A549 (cell line): Measurements from ENCODE around the gene P4HB. TPM values are rescaled to one million over a fixed set of nuclear protein-coding genes. Genes with fewer than 3 reads are reported as not detected.

Experiments
- ATAC-seq, 2 experiments: fragments of 200-7000 bp in 1 of 2; fragments of >200 bp in 1 of 2; cut with Nextera tagmentation in 1 of 2; cut with Tn5 transposase in 1 of 2; 3 replicates each; pipeline versions ENCODE4 v1.8.0 to v1.9.1; 2018 to 2020; ENCODE audit warnings: mild to moderate bottlenecking in 1 of 2, moderate library complexity in 1 of 2
- CTCF ChIA-PET: fragments of 300-600 bp; sonication (Branson Sonifier 250); formaldehyde crosslinking; extraction: SDS; loops from one replicate; lab custom pipeline; 2021; ENCODE audit warnings: antibody characterized with exemption, inconsistent platforms; lab: Yijun Ruan, JAX
- POLR2A ChIA-PET: fragments of 350-600 bp; formaldehyde crosslinking; extraction: SDS; loops from one replicate; lab custom pipeline; 2021; ENCODE audit warnings: antibody characterized with exemption, inconsistent platforms; lab: Yijun Ruan, JAX
- DNase-seq, 2 experiments: peaks; one replicate each; pipeline versions ENCODE4 v3.0.0 to v3.0.0-alpha.2; 2011 to 2016; ENCODE audit warnings: low read depth in 1 of 2, low spot score in 1 of 2
- FAIRE-seq: peaks from 2 replicates; lab custom pipeline; 2011; peaks lifted over from hg19 to GRCh38; lab: Jason Lieb, UNC
- H3K27ac ChIP-seq, 2 experiments: fragments of >200 bp; sonication (Bioruptor Twin); formaldehyde crosslinking; 3 replicates each; pipeline ENCODE4 v1.5.1; 2016 to 2017
- H3K4me1 ChIP-seq: fragments of >200 bp; sonication (Bioruptor Twin); formaldehyde crosslinking; 3 replicates; pipeline ENCODE4 v1.6.1; 2016
- H3K4me2 ChIP-seq: fragments of >200 bp; sonication (Bioruptor Twin); formaldehyde crosslinking; 3 replicates; pipeline ENCODE4 v1.6.1; 2016
- H3K4me3 ChIP-seq: fragments of >200 bp; sonication (Bioruptor Twin); formaldehyde crosslinking; 3 replicates; pipeline ENCODE4 v1.5.1; 2016
- H3K9me3 ChIP-seq: fragments of >200 bp; sonication (Bioruptor Twin); formaldehyde crosslinking; 3 replicates; pipeline ENCODE4 v1.6.1; 2016
- CHD4 ChIP-seq: fragments of 200-600 bp; sonication (generic); IDR thresholded peaks from 2 replicates; pipeline ENCODE4 v1.6.1; 2016; ENCODE audit warnings: antibody characterized with exemption, mild to moderate bottlenecking, borderline replicate concordance
- FOSL2 ChIP-seq, 2 experiments: fragments of 450-650 bp in 1 of 2; fragments of >200 bp in 1 of 2; sonication (Bioruptor Twin) in 1 of 2; formaldehyde crosslinking; IDR thresholded peaks; 2 replicates each; pipeline versions ENCODE4 v1.5.0 to v1.6.1; 2016 to 2020; ENCODE audit warnings: mild to moderate bottlenecking in 1 of 2, moderate library complexity in 1 of 2
- GATA3 ChIP-seq: IDR thresholded peaks from 2 replicates; pipeline ENCODE4 v1.6.1; 2012; ENCODE audit warnings: borderline replicate concordance
- HDAC2 ChIP-seq: fragments of 200-600 bp; sonication (generic); IDR thresholded peaks from 2 replicates; pipeline ENCODE4 v1.6.1; 2016
- HEYL ChIP-seq: fragments of 250-450 bp; sonication (Bioruptor Pico); IDR thresholded peaks from 2 replicates; pipeline ENCODE4 v1.8.0; 2021; ENCODE audit warnings: mild to moderate bottlenecking, moderate library complexity
- HOXB13 ChIP-seq: fragments of 250-450 bp; sonication (Bioruptor Pico); IDR thresholded peaks from 2 replicates; pipeline ENCODE4 v1.5.0; 2020; ENCODE audit warnings: low read depth, mild to moderate bottlenecking, moderate library complexity
- JUNB ChIP-seq: fragments of >200 bp; sonication (Bioruptor Twin); formaldehyde crosslinking; IDR thresholded peaks from 2 replicates; pipeline ENCODE4 v1.6.1; 2016
- MYC ChIP-seq: IDR thresholded peaks from 2 replicates; pipeline ENCODE4 v1.6.1; 2012; ENCODE audit warnings: mild to moderate bottlenecking, inconsistent platforms, low read length, improper control_type of control experiment, borderline replicate concordance
- NR3C1 ChIP-seq: fragments of >200 bp; sonication (Bioruptor Twin); formaldehyde crosslinking; IDR thresholded peaks from 3 replicates; pipeline ENCODE4 v1.6.1; 2017
- POLR2AphosphoS2 ChIP-seq: conservative IDR thresholded peaks from 2 replicates; pipeline ENCODE4 v1.6.1; 2012; ENCODE audit warnings: low read length, improper control_type of control experiment, inconsistent platforms
- RNF2 ChIP-seq: fragments of 200-600 bp; sonication (generic); IDR thresholded peaks from 2 replicates; pipeline ENCODE4 v1.6.1; 2016; ENCODE audit warnings: low read depth, mild to moderate bottlenecking, antibody characterized with exemption, moderate library complexity, borderline replicate concordance
- SMC3 ChIP-seq: fragments of >200 bp; sonication (Bioruptor Twin); formaldehyde crosslinking; IDR thresholded peaks from 3 replicates; pipeline ENCODE4 v1.6.1; 2018; ENCODE audit warnings: inconsistent platforms
- ZC3H11A ChIP-seq: fragments of 450-650 bp; IDR thresholded peaks from 2 replicates; pipeline ENCODE4 v1.6.1; 2014; ENCODE audit warnings: antibody characterized with exemption, mild to moderate bottlenecking
- ZNF302 ChIP-seq: fragments of 250-450 bp; sonication (Bioruptor Pico); IDR thresholded peaks from 2 replicates; pipeline ENCODE4 v1.9.0; 2021; ENCODE audit warnings: inconsistent platforms, mild to moderate bottlenecking, moderate library complexity
- WGBS: methylation state at CpG from one replicate; pipeline ENCODE4 v1.1.6; 2017; ENCODE audit errors: missing lambda C conversion rate; 5-methylcytosine and 5-hydroxymethylcytosine counted together
- polyA plus RNA-seq, 4 experiments: library from polyadenylated mRNA; depleted of rRNA in 3 of 4; stranded (reverse); fragments of >200 nt; fragmentation: RNase III in 1 of 4; extraction: RNeasy Plus Mini Kit Qiagen cat#74134 plus additional on column Dnase treatment in 1 of 4; gene quantifications; 2 replicates in 3 of 4; 3 replicates in 1 of 4; pipeline ENCODE4 v1.2.3, GENCODE V29; 2011 to 2017
- TF ChIP-seq, protein P1 (sequence below): fragments of 150-350 bp; IDR thresholded peaks from 2 replicates; pipeline ENCODE4 v1.6.1; 2014; ENCODE audit warnings: low read depth, mild to moderate bottlenecking, low read length
- TF ChIP-seq, protein P2 (sequence below): fragments of >200 bp; sonication (Bioruptor Twin); formaldehyde crosslinking; IDR thresholded peaks from 3 replicates; pipeline ENCODE4 v1.5.1; 2016
- TF ChIP-seq, protein P3 (sequence below): fragments of >200 bp; sonication (Bioruptor Twin); formaldehyde crosslinking; IDR thresholded peaks from 2 replicates; pipeline ENCODE4 v1.6.1; 2016
- TF ChIP-seq, protein P4 (sequence below): IDR thresholded peaks from 2 replicates; pipeline ENCODE4 v1.6.1; 2012
- TF ChIP-seq, protein P5 (sequence below): IDR thresholded peaks from 2 replicates; pipeline ENCODE4 v1.6.1; 2012; ENCODE audit warnings: low read depth, borderline replicate concordance

Gene P4HB
- polyA plus RNA-seq, 2 of the 4 experiments (the other 2 are of a cell fraction): 102 to 622 TPM

DNA sequence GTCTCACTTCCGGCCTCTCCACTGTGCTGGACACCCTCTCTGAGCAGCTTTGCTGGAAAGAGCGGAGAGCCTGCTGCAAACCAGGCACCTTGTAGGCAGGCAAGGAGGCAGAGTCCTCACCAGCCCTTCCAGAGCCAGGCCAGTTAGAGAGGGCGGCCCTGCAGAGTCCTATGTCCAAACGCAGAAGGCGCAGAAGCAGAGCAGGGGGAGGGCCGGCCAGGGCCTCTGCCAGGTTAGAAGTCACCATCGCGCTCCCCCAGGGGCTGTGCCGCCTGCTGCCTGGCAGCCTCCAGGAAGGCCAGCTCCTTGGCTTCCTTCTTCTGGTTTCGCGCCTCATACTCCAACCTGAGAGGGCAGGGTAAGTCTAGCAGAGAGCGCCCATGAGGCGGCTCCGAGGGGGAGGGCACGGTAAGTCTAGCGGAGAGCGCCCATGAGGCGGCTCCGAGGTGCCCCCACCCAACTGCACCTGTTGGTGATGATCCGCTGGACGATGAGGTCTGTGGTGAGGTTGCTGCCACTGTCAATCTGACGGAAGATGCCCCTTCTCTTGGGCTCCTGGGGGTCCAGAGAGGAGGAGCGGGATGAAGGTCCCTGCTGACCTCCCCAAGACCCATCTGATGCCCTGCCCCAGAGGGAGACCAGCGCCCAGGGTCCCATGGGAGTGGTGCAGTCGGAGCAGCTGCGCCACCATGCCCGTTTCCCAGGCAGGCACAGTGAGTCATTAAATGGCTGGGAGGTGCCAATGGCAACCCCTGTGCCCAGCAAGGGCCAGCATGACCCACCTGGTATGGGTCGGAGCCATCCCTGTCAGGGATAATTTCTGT lies 44.5 kb upstream of the P4HB start:
- DNase-seq: no peak
- ChIA-PET POLR2A (no interaction called here), CTCF (interaction anchor here (1.0 to 2.8 kb wide), 4 partner anchors 11 to 126 kb away, joined by 3 to 7 read pairs (median 5); partner anchors contain the start of gene MAFG)
- no peak for ATAC-seq
- no peak overlapping the region for H3K4me3 ChIP-seq
- no peak overlapping the region for H3K27ac ChIP-seq
- H3K4me1 ChIP-seq: peaks cover under 1% of the 10 kb centered on the region; the same call in 2 of the 3 replicates
- H3K9me3 ChIP-seq: no peaks in the 10 kb centered on the region
- WGBS: 88% methylated on average over 26 of the region's 28 CpGs
- FAIRE-seq: no peak
- no peak for TF ChIP-seq GATA3
- no peak for TF ChIP-seq POLR2AphosphoS2
- no peak for TF ChIP-seq CHD4
- TF ChIP-seq HEYL (CRISPR knock-in tag): no peak
- TF ChIP-seq, protein P1, sequence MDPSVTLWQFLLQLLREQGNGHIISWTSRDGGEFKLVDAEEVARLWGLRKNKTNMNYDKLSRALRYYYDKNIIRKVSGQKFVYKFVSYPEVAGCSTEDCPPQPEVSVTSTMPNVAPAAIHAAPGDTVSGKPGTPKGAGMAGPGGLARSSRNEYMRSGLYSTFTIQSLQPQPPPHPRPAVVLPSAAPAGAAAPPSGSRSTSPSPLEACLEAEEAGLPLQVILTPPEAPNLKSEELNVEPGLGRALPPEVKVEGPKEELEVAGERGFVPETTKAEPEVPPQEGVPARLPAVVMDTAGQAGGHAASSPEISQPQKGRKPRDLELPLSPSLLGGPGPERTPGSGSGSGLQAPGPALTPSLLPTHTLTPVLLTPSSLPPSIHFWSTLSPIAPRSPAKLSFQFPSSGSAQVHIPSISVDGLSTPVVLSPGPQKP: no peak
- TF ChIP-seq MYC: no peak
- TF ChIP-seq HDAC2: no peak
- TF ChIP-seq, protein P2, sequence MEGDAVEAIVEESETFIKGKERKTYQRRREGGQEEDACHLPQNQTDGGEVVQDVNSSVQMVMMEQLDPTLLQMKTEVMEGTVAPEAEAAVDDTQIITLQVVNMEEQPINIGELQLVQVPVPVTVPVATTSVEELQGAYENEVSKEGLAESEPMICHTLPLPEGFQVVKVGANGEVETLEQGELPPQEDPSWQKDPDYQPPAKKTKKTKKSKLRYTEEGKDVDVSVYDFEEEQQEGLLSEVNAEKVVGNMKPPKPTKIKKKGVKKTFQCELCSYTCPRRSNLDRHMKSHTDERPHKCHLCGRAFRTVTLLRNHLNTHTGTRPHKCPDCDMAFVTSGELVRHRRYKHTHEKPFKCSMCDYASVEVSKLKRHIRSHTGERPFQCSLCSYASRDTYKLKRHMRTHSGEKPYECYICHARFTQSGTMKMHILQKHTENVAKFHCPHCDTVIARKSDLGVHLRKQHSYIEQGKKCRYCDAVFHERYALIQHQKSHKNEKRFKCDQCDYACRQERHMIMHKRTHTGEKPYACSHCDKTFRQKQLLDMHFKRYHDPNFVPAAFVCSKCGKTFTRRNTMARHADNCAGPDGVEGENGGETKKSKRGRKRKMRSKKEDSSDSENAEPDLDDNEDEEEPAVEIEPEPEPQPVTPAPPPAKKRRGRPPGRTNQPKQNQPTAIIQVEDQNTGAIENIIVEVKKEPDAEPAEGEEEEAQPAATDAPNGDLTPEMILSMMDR: no peak
- TF ChIP-seq FOSL2 (IDR thresholded peaks at IDR 0.05): no peak
- TF ChIP-seq FOSL2 (CRISPR knock-in tag; IDR thresholded peaks at IDR 0.05): no peak
- no peak for TF ChIP-seq HOXB13 (CRISPR knock-in tag)
- no peak for TF ChIP-seq SMC3
- no peak for TF ChIP-seq JUNB
- no peak for TF ChIP-seq RNF2
- no peak for TF ChIP-seq ZNF302
- TF ChIP-seq, protein P3, sequence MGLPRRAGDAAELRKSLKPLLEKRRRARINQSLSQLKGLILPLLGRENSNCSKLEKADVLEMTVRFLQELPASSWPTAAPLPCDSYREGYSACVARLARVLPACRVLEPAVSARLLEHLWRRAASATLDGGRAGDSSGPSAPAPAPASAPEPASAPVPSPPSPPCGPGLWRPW: no peak
- TF ChIP-seq NR3C1: no peak
- no peak for TF ChIP-seq ZC3H11A
- TF ChIP-seq, protein P4, sequence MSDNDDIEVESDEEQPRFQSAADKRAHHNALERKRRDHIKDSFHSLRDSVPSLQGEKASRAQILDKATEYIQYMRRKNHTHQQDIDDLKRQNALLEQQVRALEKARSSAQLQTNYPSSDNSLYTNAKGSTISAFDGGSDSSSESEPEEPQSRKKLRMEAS: no peak
- H3K4me2 ChIP-seq: no peak overlapping the region

DNA sequence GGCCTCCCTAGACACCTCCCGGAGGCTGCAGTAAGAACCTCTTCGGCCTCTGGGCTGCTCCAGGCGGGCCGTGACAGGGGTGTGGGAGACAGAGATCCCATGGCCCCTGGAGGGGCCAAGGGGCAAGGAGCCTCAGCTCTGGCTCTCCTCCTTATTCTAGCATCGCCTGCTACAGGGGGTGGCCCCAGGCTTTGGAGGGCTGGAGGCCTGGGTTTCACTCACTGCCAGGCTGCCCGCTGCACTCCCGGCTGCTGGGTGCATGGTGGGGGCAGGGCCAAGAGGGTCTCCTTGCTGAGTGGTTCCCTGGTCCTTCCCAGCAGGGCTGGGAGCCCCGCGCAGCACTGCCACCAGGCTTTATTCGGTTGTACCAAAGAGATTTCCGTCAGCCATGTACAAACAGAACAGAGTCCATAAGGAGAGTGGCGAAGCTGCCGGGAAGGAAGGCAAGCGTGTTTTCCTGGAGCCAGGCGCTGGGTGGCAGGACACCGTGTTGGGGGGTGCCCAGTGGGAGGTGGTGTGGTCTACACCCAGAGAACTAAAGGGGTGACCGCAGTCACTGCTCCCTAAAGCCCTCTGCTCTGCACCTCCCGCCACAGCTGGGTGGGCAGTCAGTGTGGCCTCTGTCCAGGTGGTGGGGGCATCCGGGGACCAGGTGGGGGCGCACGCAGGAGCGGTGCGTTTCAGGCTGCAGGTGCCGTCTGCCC lies 43.7 kb upstream of the P4HB start:
- DNase-seq (no peak), ATAC-seq (no peak), FAIRE-seq (no peak)
- WGBS: 88% methylated on average over 21 of the region's 24 CpGs
- Histone ChIP-seq H3K9me3 (no peaks in the 10 kb centered on the region), H3K4me1 (peaks cover 9% of the 10 kb centered on the region), H3K4me2 (no peak overlapping the region), H3K4me3 (no peak overlapping the region), H3K27ac (no peak overlapping the region)
- TF ChIP-seq, protein P5, sequence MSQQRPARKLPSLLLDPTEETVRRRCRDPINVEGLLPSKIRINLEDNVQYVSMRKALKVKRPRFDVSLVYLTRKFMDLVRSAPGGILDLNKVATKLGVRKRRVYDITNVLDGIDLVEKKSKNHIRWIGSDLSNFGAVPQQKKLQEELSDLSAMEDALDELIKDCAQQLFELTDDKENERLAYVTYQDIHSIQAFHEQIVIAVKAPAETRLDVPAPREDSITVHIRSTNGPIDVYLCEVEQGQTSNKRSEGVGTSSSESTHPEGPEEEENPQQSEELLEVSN: no peak
- TF ChIP-seq, protein P4: no peak
- CTCF ChIA-PET: interaction anchor here (1.0 to 1.6 kb wide), 3 partner anchors 10 to 13 kb away, joined by 3 to 6 read pairs (median 4); no protein-coding TSS in a partner anchor
- POLR2A ChIA-PET: no interaction called here
